GM12878 (cell line): ENCODE measurements around the gene ZBTB39. TPM values are rescaled to one million over a fixed set of nuclear protein-coding genes. Genes with fewer than 3 reads are reported as not detected.

Source experiments
- ATAC-seq: fragments of 200-7000 bp; cut with Tn5 transposase; 3 replicates; pipeline ENCODE4 v1.9.1; 2020; ENCODE audit warnings: mild to moderate bottlenecking, moderate library complexity
- BruUV-seq: library from RNA; stranded (reverse); fragments of 400-500 nt; replicated peaks from 2 replicates; lab custom pipeline; 2021; lab: Mats Ljungman, UMichigan
- CTCF ChIA-PET: fragments of 300-600 bp; sonication (Branson Sonifier 250); formaldehyde crosslinking; extraction: SDS; loops from one replicate; lab custom pipeline; 2021; ENCODE audit warnings: inconsistent platforms; lab: Yijun Ruan, JAX
- POLR2A ChIA-PET: fragments of 350-600 bp; formaldehyde crosslinking; extraction: SDS; loops from one replicate; lab custom pipeline; 2021; ENCODE audit warnings: inconsistent platforms; lab: Charles Lee
- RAD21 ChIA-PET: fragments of 300-600 bp; sonication (Branson Sonifier 250); formaldehyde crosslinking; loops from one replicate; lab custom pipeline; 2023; ENCODE audit warnings: antibody characterized with exemption; ENCODE audit not compliant: unreplicated experiment; lab: Charles Lee
- SMC1A ChIA-PET: fragments of 300-600 bp; sonication (Branson Sonifier 250); formaldehyde crosslinking; loops from one replicate; lab custom pipeline; 2023; ENCODE audit not compliant: unreplicated experiment, uncharacterized antibody; lab: Charles Lee
- DNase-seq: peaks from one replicate; pipeline ENCODE4 v3.0.0-alpha.2; 2011; ENCODE audit warnings: low read depth, low spot score
- FAIRE-seq: peaks from 3 replicates; lab custom pipeline; 2011; peaks lifted over from hg19 to GRCh38; lab: Jason Lieb, UNC
- H2AFZ ChIP-seq: 2 replicates; pipeline ENCODE4 v1.6.0; 2011; ENCODE audit warnings: low read depth, low read length, control low read depth; ENCODE audit not compliant: control insufficient read depth
- H3K27ac ChIP-seq: 2 replicates; pipeline ENCODE4 v1.5.1; 2011; ENCODE audit warnings: control low read depth; ENCODE audit not compliant: control insufficient read depth, insufficient read depth
- H3K27me3 ChIP-seq, 2 experiments: replicated peaks in 1 of 2; 2 replicates each; pipeline versions ENCODE4 v1.6.0 to v1.6.1; 2011; ENCODE audit warnings: low read length in 1 of 2; ENCODE audit not compliant: control insufficient read depth in 2 of 2, insufficient read depth in 2 of 2
- H3K36me3 ChIP-seq, 2 experiments: 2 replicates each; pipeline ENCODE4 v1.5.1; 2011; ENCODE audit warnings: low read length in 1 of 2; ENCODE audit not compliant: control insufficient read depth in 2 of 2, insufficient read depth in 2 of 2
- H3K4me1 ChIP-seq: 2 replicates; pipeline ENCODE4 v1.6.1; 2011; ENCODE audit warnings: mild to moderate bottlenecking, low read length, moderate library complexity, mixed read lengths; ENCODE audit not compliant: control insufficient read depth, insufficient read depth
- H3K4me2 ChIP-seq: 2 replicates; pipeline ENCODE4 v1.6.0; 2011; ENCODE audit warnings: control low read depth; ENCODE audit not compliant: control insufficient read depth, insufficient read depth
- H3K4me3 ChIP-seq: fragments of 200-600 bp; sonication (generic); 2 replicates; pipeline ENCODE4 v1.5.1; 2016
- H3K79me2 ChIP-seq: 2 replicates; pipeline ENCODE4 v1.6.0; 2011; ENCODE audit warnings: low read length; ENCODE audit not compliant: control insufficient read depth, insufficient read depth
- H3K9ac ChIP-seq: 2 replicates; pipeline ENCODE4 v1.8.0; 2011; ENCODE audit warnings: low read length, control low read depth, mixed read lengths; ENCODE audit not compliant: control insufficient read depth, insufficient read depth
- H3K9me3 ChIP-seq: replicated peaks from 3 replicates; pipeline ENCODE4 v1.5.1; 2011; ENCODE audit warnings: mild to moderate bottlenecking, low read length; ENCODE audit not compliant: control insufficient read depth, insufficient read depth
- H4K20me1 ChIP-seq: 2 replicates; pipeline ENCODE4 v1.6.0; 2011; ENCODE audit not compliant: control insufficient read depth, insufficient read depth
- CHD1 ChIP-seq: IDR thresholded peaks from 2 replicates; pipeline ENCODE4 v1.6.1; 2012; ENCODE audit warnings: low read depth, low read length, improper control_type of control experiment
- EZH2 ChIP-seq: IDR thresholded peaks from 2 replicates; pipeline ENCODE4 v1.6.1; 2012; ENCODE audit warnings: low read depth, mild to moderate bottlenecking, control low read depth, inconsistent platforms, low read length, borderline replicate concordance; ENCODE audit not compliant: control insufficient read depth
- FOS ChIP-seq: IDR thresholded peaks from 3 replicates; pipeline ENCODE4 v1.6.1; 2011; ENCODE audit warnings: borderline replicate concordance; ENCODE audit not compliant: insufficient read length; ENCODE audit errors: extremely low read depth
- GABPA ChIP-seq: IDR thresholded peaks from 2 replicates; pipeline ENCODE4 v1.6.1; 2014; ENCODE audit warnings: antibody characterized with exemption, low read depth, mild to moderate bottlenecking, inconsistent platforms
- HDAC6 ChIP-seq: fragments of 200-600 bp; sonication (generic); IDR thresholded peaks from one replicate; pipeline ENCODE4 v1.8.0; 2017; ENCODE audit warnings: antibody characterized with exemption; ENCODE audit not compliant: unreplicated experiment
- JUNB ChIP-seq: IDR thresholded peaks from 2 replicates; pipeline ENCODE4 v1.6.1; 2016; ENCODE audit warnings: antibody characterized with exemption, mild to moderate bottlenecking
- MTA3 ChIP-seq: IDR thresholded peaks from 2 replicates; pipeline ENCODE4 v1.6.1; 2012; ENCODE audit warnings: low read length, inconsistent platforms, borderline replicate concordance
- MYC ChIP-seq: IDR thresholded peaks from 2 replicates; pipeline ENCODE4 v1.6.1; 2011; ENCODE audit warnings: mild to moderate bottlenecking, low read length, moderate library complexity, inconsistent platforms; ENCODE audit not compliant: insufficient read depth, insufficient replicate concordance, insufficient read length, severe bottlenecking
- NBN ChIP-seq: fragments of 450-650 bp; IDR thresholded peaks from 2 replicates; pipeline ENCODE4 v1.6.1; 2016
- NFIC ChIP-seq: IDR thresholded peaks from 2 replicates; pipeline ENCODE4 v1.6.1; 2012; ENCODE audit warnings: low read depth, mild to moderate bottlenecking, inconsistent platforms, low read length, moderate library complexity
- NFYB ChIP-seq: IDR thresholded peaks from 2 replicates; pipeline ENCODE4 v1.6.1; 2011; ENCODE audit warnings: low read depth, mild to moderate bottlenecking, low read length, improper control_type of control experiment, moderate library complexity; ENCODE audit not compliant: insufficient read depth
- SIN3A ChIP-seq: IDR thresholded peaks from 2 replicates; pipeline ENCODE4 v1.6.1; 2012; ENCODE audit warnings: low read depth, low read length, improper control_type of control experiment
- ZNF207 ChIP-seq: fragments of 450-650 bp; IDR thresholded peaks from 2 replicates; pipeline ENCODE4 v1.6.1; 2014; ENCODE audit warnings: antibody characterized with exemption, mild to moderate bottlenecking, borderline replicate concordance
- ZNF384 ChIP-seq: IDR thresholded peaks from 2 replicates; pipeline ENCODE4 v1.6.1; 2012; ENCODE audit warnings: low read depth, mild to moderate bottlenecking, low read length, improper control_type of control experiment, borderline replicate concordance
- ZNF687 ChIP-seq: fragments of 450-650 bp; IDR thresholded peaks from 2 replicates; pipeline ENCODE4 v1.6.1; 2017; ENCODE audit warnings: mild to moderate bottlenecking, moderate library complexity
- WGBS: methylation state at CpG from one replicate; pipeline ENCODE4 v1.1.6; 2016; ENCODE audit warnings: low lambda C conversion rate; ENCODE audit not compliant: insufficient replicate concordance, insufficient coverage; ENCODE audit errors: missing lambda C conversion rate; 5-methylcytosine and 5-hydroxymethylcytosine counted together
- in situ Hi-C: fragments of 300-500 bp; cut with MboI; formaldehyde crosslinking; loops from 9 replicates; pipeline ENCODE4 v1.14.3; 2018; ENCODE audit warnings: mixed read lengths
- intact Hi-C: fragments of 100-400 bp; cut with micrococcal nuclease; formaldehyde crosslinking; loops from one replicate; pipeline ENCODE4 v1.14.2; 2022; ENCODE audit not compliant: unreplicated experiment
- polyA plus RNA-seq, 11 experiments: library from polyadenylated mRNA; depleted of rRNA in 4 of 11; unstranded in 6 of 11; stranded (reverse) in 5 of 11; fragments of >200 nt; fragmentation: Nextera tagmentation in 4 of 11; fragmentation: Illumina TruSeq in 1 of 11; extraction: Ambion mirVana in 4 of 11; extraction: Trizol in 1 of 11; gene quantifications; 1 replicate in 1 of 11; 2 replicates in 10 of 11; pipeline versions ENCODE4 v1.2.1 to v1.2.3, GENCODE V29; 2011 to 2016; ENCODE audit warnings: inconsistent platforms in 2 of 11, missing spikeins in 2 of 11, low read depth in 1 of 11
- total RNA-seq, 4 experiments: library from RNA; depleted of rRNA in 3 of 4; stranded (reverse); fragments of >200 nt in 3 of 4; fragmentation: Illumina TruSeq in 1 of 4; extraction: Trizol in 1 of 4; gene quantifications; 2 replicates each; pipeline versions ENCODE4 v1.2.1 to v1.2.3, GENCODE V29; 2013 to 2021

ZBTB39 gene
- total and polyA plus RNA-seq, 10 of the 15 experiments (the other 5 are each of a cell fraction or from before 2014, with no cell fraction given): 0.88 to 6.8 (median 4.4) TPM

- DNase-seq (no peak), FAIRE-seq (no peak)
- POLR2A ChIA-PET: no interaction called here
- Histone ChIP-seq H3K27me3 (no peaks in the 10 kb centered on the region), H3K36me3 (no peaks in the 10 kb centered on the region; a peak in 2 of 4 replicates), H4K20me1 (no peaks in the 10 kb centered on the region), H3K9me3 (no peaks in the 10 kb centered on the region)
- RAD21 ChIA-PET: interaction anchor here (1.0 to 1.3 kb wide), 3 partner anchors 8 to 114 kb away, joined by 3 to 5 read pairs (median 3); partner anchors contain the start of gene STAT6
- TF ChIP-seq JUNB (no peak), ZNF207 (no peak), EZH2 (no peak), NBN (no peak), MYC (no peak), CHD1 (no peak), SIN3A (no peak), GABPA (no peak), ZNF384 (no peak), FOS (no peak), NFIC (no peak), HDAC6 (no peak), MTA3 (no peak), NFYB (no peak), ZNF687 (no peak)
- TF ChIP-seq, all 136 proteins: peak for 0
- ChIA-PET CTCF (interaction anchor here (0.5 to 12.1 kb wide), 9 partner anchors 8 to 402 kb away, joined by 3 to 177 read pairs (median 4); partner anchors contain the start of genes HSD17B6, PRIM1 and ZBTB39), SMC1A (interaction anchor here (0.5 to 2.9 kb wide), 5 partner anchors 8 to 160 kb away, joined by 3 to 9 read pairs (median 4); partner anchors contain the start of gene STAT6)
- Histone ChIP-seq H3K79me2 (no peaks in the 10 kb centered on the region; the same call in 1 of the 2 replicates), H3K4me2 (no peak overlapping the region), H3K4me3 (no peak overlapping the region), H2AFZ (no peak overlapping the region), H3K27ac (no peak overlapping the region), H3K9ac (no peak overlapping the region), H3K4me1 (peaks cover 35% of the 10 kb centered on the region)
- in situ Hi-C loops (no loop called here), intact Hi-C loops (no loop called here)
- ATAC-seq: no peak
- no TSS peak for BruUV-seq
- 81% methylated on average over 10 of the region's 12 CpGs for WGBS
These were observed 9.4 kb downstream of the ZBTB39 start for GRCh38 chr12:56996793-56997545.
